GM21360 (cell line): ENCODE measurements around the gene SLC25A38.
"Not testable (repeated sequence)": the region's sequence is repeated elsewhere in the genome, so short reads cannot be mapped to it uniquely, and the experiment has no call there.

Experiments used
- ATAC-seq: cut with Tn5 transposase; IDR thresholded peaks from one replicate; pipeline ENCODE4 v1.9.1; 2021; ENCODE audit warnings: mild to moderate bottlenecking, moderate library complexity; ENCODE audit not compliant: unreplicated experiment

Gene SLC25A38

DNA sequence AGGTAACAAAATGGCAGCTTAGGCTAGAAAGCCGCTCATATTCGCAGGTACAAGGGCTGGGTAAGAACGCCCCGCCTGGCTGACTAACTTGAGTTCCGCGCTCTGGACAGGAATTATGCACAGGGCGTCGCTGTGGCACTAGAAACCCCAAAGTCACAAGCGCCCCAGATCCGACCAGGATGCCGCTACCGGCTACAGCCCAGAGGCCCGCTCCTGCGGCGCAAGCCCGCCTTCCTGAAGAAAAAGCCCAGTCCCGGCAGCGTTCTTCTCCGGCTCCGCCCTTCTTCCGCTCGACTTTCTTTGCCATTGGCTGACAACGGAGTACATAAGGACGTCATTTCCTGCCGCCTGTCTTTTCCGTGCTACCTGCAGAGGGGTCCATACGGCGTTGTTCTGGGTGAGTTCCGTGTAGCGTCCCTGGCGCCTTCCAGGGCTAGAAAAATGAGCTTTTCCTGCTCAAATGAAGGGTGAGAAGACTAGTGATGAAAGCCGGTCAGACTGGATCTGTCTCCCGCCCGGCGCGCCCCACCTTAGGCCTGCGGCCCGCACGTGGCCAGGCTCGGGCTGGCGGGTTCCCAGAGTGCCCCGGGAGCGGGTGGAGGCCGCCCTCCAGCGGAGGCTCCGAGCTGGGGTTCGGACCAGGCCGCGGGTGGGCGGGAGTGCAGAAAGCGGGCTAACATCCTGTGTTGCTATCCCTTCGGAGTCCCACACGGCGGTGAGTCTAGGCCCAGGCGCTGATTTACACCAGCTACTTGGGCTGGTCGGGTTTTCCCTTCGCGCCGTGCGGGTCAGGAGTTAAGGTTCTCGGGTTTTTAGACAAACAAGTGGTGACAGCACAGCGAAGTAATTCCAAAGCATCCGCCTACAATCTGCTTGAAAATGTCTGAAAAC lies 23.4 kb downstream of the SLC25A38 start, which contains the start of gene RPSA:
RPSA (plus strand) TSS at position 353 of the 891 bp plus-strand sequence. CDS start 934 bp downstream, outside the sequence.
- ATAC-seq = peak; percentile 94

DNA sequence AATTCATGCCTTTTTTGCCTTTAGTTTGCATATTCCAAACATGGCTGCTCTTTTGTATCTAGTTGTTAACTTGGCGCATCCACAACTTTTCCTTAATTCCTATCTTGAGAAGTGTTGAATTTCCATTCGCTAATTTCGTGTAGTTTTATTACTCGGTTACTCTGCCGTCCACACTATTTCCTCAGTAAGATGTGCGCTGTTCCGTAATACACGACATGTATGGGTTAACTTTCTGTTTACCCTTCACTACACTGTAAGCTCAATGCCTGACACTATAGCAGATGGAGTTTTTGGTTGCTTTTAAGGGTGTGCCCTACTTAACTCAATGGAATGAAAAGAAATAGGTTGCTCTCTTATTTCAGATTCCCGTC lies 24.1 kb downstream of the SLC25A38 start:
- no peak for ATAC-seq

- ATAC-seq = no peak
These were observed 24.8 kb downstream of the SLC25A38 start for GRCh38 chr3:39407773-39408492.

GRCh38 chr3:39408493-39409372 lies 25.6 kb downstream of the SLC25A38 start:
- ATAC-seq = no peak

DNA sequence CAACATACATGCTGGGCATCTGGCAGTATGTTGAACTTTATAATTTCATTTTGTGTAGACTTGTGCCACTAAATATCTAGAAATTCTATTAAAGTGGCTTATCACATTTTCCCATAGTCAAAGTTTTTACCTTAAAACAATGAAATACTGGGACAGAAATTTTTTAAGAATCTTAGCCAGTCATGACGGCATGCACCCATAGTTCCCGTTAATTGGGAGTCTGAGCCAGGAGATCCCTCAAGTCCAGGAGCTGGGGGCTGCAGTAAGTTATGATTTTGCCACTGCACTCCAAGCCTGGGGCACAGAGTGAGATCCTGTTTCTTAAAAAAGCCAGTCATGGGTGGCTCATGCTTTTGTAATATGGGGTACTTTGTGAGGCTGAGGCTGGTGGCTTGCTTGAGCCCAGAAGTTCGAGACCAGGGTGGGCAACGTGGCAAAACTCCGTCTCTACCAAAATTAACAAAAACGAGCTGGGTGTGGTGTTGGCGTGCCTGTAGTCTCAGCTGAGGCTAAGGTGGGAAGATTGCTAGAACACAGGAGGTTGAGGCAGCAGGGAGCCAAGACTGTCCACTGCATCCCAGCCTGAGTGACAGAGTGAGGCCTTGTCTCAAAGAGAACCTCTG lies 26.5 kb downstream of the SLC25A38 start:
- no peak for ATAC-seq

GRCh38 chr3:39410893-39411292 lies 27.7 kb downstream of the SLC25A38 start:
- no peak for ATAC-seq

- ATAC-seq = no peak
These were observed 29.6 kb downstream of the SLC25A38 start for GRCh38 chr3:39412668-39413260.

DNA sequence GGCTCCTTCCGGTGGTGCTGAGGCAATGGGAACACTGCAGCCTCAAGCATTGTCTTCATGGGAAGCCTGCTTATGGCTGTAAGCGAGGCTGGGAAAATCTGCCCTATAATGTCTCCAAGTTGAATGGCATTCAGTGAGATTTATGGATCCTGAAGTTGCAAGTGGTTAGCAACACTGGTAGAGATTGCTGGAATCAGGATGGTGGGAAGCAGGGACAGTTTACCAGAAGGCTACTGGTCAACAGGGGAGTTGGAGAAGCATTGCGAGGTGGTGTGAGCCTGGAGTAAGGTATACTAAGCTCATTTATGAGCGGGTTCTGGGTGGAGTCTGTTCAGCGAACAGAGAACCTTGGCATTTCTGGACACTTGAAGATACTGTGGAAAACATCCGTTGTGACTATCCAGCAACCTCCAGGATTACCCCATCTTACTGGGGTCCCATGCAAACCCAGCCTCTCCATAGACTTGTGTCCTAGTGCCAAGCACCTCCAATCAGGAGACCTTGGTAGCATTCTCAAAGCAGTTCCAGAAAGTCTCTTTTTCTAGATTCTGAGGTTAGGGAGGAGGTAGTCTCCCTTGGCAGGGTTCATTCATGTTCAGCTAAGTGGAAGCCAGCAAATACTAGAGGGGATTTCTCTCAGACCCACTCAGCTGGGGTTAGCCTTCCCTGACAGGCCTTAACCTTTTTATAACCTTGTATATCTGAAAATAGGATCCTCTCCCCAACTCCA lies 30.7 kb downstream of the SLC25A38 start:
- no peak for ATAC-seq

GRCh38 chr3:39414421-39414907 lies 31.3 kb downstream of the SLC25A38 start:
- no peak for ATAC-seq

DNA sequence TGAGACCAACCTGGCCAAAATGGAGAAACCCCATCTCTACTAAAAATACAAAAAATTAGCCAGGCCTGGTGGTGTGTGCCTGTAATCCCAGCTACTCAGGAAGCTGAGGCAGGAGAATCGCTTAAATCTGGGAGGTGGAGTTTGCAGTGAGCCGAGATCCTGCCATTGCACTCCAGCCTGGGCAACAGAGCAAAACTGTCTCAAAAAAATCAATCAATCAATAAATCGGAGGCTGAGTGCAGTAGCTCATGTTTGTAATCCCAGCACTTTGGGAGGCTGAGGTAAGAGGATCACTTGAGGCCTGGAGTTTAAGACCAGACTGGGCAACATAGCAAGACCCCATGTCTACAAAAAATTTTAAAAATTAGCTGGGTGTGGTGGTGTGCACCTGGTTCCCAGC lies 32.1 kb downstream of the SLC25A38 start:
- ATAC-seq = not testable (repeated sequence)

DNA sequence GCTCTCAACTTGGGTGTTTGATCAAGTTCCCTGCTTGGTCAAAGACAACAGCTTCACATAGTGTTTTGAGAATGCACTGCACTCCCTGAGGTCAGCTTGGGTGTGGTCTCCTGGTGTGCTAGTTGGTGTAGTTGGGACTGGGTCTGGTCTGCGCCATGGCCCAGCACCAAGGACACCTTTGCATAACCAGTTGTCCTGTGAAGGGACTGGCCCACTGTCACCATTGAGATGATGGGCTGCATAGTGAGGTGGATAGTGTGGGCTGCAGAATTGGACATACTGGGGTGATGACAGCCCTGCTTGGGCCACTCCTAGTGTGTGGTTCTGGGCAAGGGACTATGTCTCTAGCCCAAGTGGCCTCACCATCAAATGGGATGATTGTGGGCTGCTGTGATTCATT lies 32.8 kb downstream of the SLC25A38 start:
- ATAC-seq = no peak

DNA sequence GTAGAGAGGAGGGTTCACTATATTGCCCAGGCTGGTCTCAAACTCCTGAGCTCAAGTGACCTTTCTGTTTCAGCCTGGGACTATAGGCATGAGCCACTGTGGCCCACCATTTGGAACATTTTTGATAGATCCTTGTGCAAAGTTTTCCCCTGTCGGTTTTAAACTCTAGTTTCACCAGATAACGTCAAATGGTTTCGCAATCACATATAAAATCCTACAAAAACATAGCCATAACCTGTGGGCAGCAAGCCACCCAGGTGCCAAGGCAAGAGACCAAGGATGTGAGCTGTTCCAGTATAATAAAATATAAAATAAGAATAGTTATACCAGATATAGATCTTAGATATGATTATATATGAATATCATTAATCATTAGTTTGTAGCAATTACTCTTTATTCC lies 33.8 kb downstream of the SLC25A38 start:
- not testable (repeated sequence) for ATAC-seq

DNA sequence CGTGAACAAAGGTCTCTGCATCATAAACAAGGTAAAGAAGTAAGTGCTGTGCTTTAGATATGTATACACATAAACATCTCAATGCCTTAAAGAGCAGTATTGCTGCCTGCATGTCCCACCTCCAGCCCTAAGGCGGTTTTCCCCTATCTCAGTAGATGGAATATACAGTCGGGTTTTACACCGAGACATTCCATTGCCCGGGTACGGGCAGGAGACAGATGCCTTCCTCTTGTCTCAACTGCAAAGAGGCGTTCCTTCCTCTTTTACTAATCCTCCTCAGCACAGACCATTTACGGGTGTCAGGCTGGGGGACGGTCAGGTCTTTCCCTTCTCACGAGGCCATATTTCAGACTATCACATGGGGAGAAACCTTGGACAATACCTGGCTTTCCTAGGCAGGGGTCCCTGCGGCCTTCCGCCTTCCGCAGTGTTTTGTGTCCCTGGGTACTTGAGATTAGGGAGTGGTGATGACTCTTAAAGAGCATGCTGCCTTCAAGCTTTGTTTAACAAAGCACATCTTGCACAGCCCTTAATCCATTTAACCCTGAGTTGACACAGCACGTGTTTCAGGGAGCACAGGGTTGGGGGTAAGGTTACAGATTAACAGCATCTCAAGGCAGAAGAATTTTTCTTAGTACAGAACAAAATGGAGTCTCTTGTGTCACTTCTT lies 35.5 kb downstream of the SLC25A38 start:
- ATAC-seq = not testable (repeated sequence)

DNA sequence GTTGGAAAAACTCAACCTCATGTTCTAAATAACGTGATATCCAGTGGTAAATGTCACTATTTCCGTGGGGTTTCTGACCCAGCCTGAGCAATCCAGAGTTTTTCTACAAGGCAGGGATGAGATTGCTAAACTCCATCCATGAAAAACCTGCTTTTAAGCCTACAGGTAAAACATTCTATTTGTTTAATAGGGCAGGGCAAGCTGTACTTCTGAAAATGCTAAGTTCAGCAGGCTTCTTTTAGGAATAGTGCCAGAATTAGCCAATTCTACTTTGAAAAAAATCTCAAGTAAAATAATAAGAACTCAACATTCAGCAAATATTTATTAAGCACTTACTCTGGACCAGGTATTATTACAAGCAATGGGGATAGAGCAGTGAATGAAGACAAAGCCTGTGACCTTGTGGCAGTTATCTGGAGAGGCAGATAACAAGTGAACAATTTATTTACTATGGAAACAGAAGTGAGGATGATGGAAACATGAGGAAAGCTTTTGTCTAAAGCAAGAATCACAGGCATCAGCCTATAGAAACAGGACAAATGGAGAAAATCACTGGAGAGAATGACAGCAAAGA lies 36.7 kb downstream of the SLC25A38 start:
- ATAC-seq = no peak

GRCh38 chr3:39420543-39420942 lies 37.4 kb downstream of the SLC25A38 start:
- ATAC-seq = no peak

DNA sequence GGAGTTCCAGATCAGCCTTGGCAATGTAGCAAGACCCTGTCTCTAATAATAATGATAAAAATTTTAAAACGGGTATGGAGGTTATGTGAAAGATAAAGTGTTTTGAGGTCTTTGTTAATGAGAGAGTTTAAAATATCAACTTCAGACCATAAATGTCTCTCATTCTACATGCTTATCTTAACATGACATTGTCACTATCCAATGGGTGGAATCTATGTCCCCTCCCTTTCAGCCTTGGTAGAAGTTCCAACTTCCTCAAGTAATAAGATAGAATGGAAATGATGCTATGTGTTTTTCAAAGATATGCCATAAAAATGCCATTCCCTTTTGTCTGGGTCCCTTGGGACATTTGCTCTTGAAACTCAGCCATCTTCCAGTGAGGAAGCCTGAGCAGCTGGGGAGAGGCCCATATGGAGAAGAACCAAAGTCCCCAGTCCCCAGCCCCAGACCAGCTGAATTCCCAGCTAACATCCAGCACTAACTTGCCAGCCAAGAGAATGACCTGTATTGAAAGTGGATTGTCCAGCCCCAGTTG lies 40.3 kb downstream of the SLC25A38 start:
- ATAC-seq = no peak

DNA sequence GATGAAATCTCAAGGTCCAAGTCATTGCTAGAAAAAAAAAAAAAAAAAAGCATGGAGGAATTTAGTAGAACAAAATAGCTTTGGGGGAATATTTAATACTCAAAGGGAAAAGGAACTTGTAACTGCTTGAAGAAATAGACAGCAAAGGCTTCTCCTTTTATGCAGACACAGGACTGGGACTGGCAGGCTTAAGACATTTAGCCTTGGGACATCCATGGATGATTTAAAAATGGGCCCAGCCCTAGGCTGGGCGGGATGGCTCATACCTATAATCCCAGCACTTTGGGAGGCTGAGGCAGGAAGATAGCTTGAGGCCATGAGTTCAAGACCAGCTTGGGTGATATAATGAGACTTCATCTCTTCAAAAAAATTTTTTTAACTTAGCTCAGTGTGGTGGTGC lies 43.1 kb downstream of the SLC25A38 start:
- no peak for ATAC-seq

DNA sequence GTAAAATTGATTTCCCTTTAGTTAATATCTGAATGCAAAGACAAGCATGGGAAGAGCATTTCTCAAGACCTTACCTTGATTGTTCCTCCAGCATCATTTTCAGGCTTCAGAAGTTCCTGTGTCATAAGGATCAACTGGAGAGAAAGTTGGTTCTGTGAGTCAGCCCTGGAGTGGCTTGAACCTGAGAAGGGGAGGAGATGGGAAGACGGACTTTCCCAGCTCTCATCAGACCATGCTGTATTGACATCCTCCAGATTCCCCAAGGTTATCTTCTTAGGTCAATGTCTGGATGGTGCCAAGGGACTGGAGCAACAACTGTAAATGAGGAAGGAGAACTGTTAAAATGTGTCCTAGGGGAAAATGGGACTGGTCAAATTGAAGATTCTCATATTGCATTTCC lies 44.3 kb downstream of the SLC25A38 start:
- no peak for ATAC-seq
